K562 (cell line): Measurements from ENCODE around the gene PSMD7. TPM values are rescaled to one million over a fixed set of nuclear protein-coding genes. Genes with fewer than 3 reads are reported as not detected.
A peak's percentile ranks its signal among the peaks of the same experiment; 100 is the strongest.

Experiments
- HLTF ChIP-seq: fragments of 450-650 bp; IDR thresholded peaks from 2 replicates; pipeline ENCODE4 v1.6.1; 2016
- IFI16 ChIP-seq: fragments of 250-450 bp; sonication (Bioruptor Pico); IDR thresholded peaks from 2 replicates; pipeline ENCODE4 v2.1.2; 2022; ENCODE audit warnings: mild to moderate bottlenecking, inconsistent platforms
- L3MBTL2 ChIP-seq: fragments of 450-650 bp; IDR thresholded peaks from 2 replicates; pipeline ENCODE4 v1.6.1; 2016; ENCODE audit warnings: mild to moderate bottlenecking, moderate library complexity
- LARP7 ChIP-seq: fragments of 450-650 bp; IDR thresholded peaks from 2 replicates; pipeline ENCODE4 v1.6.1; 2016
- MLX ChIP-seq, 2 experiments: fragments of 450-650 bp in 1 of 2; sonication (generic) in 1 of 2; formaldehyde crosslinking; conservative IDR thresholded peaks; 2 replicates each; pipeline versions ENCODE4 v1.4.0 to v1.8.1; 2020 to 2022; ENCODE audit warnings: mild to moderate bottlenecking in 1 of 2, missing genetic modification reagents in 1 of 2
- NR1H2 ChIP-seq: sonication (generic); formaldehyde crosslinking; IDR thresholded peaks from 2 replicates; pipeline ENCODE4 v1.4.0; 2020; ENCODE audit warnings: mild to moderate bottlenecking, missing genetic modification reagents
- POLR2AphosphoS2 ChIP-seq: IDR thresholded peaks from 2 replicates; pipeline ENCODE4 v1.6.1; 2012; ENCODE audit warnings: low read length, improper control_type of control experiment
- SIN3A ChIP-seq, 2 experiments: fragments of 150-350 bp in 1 of 2; IDR thresholded peaks; 2 replicates each; pipeline ENCODE4 v1.6.1; 2011 to 2016; ENCODE audit warnings: borderline replicate concordance in 2 of 2, low read depth in 2 of 2, low read length in 2 of 2, mild to moderate bottlenecking in 2 of 2, moderate library complexity in 2 of 2; ENCODE audit not compliant: control insufficient read depth in 1 of 2
- SMC3 ChIP-seq: conservative IDR thresholded peaks from 2 replicates; pipeline ENCODE4 v1.6.1; 2011; ENCODE audit warnings: low read depth, low read length, improper control_type of control experiment; ENCODE audit not compliant: insufficient read depth
- SP2 ChIP-seq: IDR thresholded peaks from 2 replicates; pipeline ENCODE4 v1.6.1; 2011; ENCODE audit warnings: mild to moderate bottlenecking, low read depth, low read length, moderate library complexity; ENCODE audit not compliant: poor library complexity, severe bottlenecking; ENCODE audit errors: extremely low read depth
- TBP ChIP-seq: optimal IDR thresholded peaks from 2 replicates; pipeline ENCODE3; 2011; ENCODE audit warnings: low read depth, low read length, improper control_type of control experiment
- TRIM28 ChIP-seq: fragments of 450-650 bp; IDR thresholded peaks from 2 replicates; pipeline ENCODE4 v1.6.1; 2017
- ZC3H8 ChIP-seq: fragments of 450-650 bp; IDR thresholded peaks from 2 replicates; pipeline ENCODE4 v1.6.1; 2017
- ZNF197 ChIP-seq: fragments of 200-800 bp; sonication (Bioruptor generic); IDR thresholded peaks from 2 replicates; pipeline ENCODE4 v1.6.1; 2016; ENCODE audit warnings: low read depth, missing genetic modification characterization, missing compliant biosample characterization
- ZNF408 ChIP-seq: fragments of 250-450 bp; sonication (Bioruptor Pico); IDR thresholded peaks from 2 replicates; pipeline ENCODE4 v1.4.0; 2020; ENCODE audit warnings: low read depth, mild to moderate bottlenecking, moderate library complexity
- ZNF764 ChIP-seq: fragments of 250-450 bp; sonication (Bioruptor Pico); IDR thresholded peaks from 2 replicates; pipeline ENCODE4 v1.4.0; 2020; ENCODE audit warnings: low read depth, mild to moderate bottlenecking, moderate library complexity
- ZNF780A ChIP-seq: fragments of 250-450 bp; sonication (Bioruptor Pico); IDR thresholded peaks from 2 replicates; pipeline ENCODE4 v1.5.0; 2021; ENCODE audit warnings: mild to moderate bottlenecking
- polyA plus RNA-seq, 8 experiments: library from polyadenylated mRNA; depleted of rRNA in 4 of 8; stranded (reverse) in 5 of 8; unstranded in 3 of 8; fragments of >200 nt; fragmentation: Nextera tagmentation in 2 of 8; fragmentation: Illumina TruSeq in 1 of 8; extraction: Ambion mirVana in 2 of 8; extraction: Trizol in 1 of 8; gene quantifications; 2 replicates each; pipeline versions ENCODE4 v1.2.1 to v1.2.3, GENCODE V29; 2011 to 2014; ENCODE audit warnings: inconsistent platforms in 1 of 8, missing spikeins in 1 of 8
- total RNA-seq, 7 experiments: library from RNA; depleted of rRNA in 6 of 7; stranded (reverse); fragments of >200 nt in 6 of 7; fragmentation: Illumina TruSeq in 2 of 7; extraction: Trizol in 2 of 7; gene quantifications; 2 replicates each; pipeline versions ENCODE4 v1.2.1 to v1.2.3, GENCODE V29; 2011 to 2021; ENCODE audit warnings: low replicate concordance in 1 of 7
- TF ChIP-seq, protein P1 (sequence below): fragments of 250-450 bp; sonication (Bioruptor Pico); IDR thresholded peaks from 2 replicates; pipeline ENCODE4 v1.6.1; 2021; ENCODE audit warnings: mild to moderate bottlenecking
- TF ChIP-seq, protein P2 (sequence below): sonication (generic); formaldehyde crosslinking; IDR thresholded peaks from 2 replicates; pipeline ENCODE4 v1.8.1; 2022; ENCODE audit warnings: missing genetic modification reagents

The PSMD7 gene
- total and polyA plus RNA-seq, 9 of the 15 experiments (the other 6 are each of a cell fraction or from before 2014, with no cell fraction given) = 100 to 226 (median 156) TPM

DNA sequence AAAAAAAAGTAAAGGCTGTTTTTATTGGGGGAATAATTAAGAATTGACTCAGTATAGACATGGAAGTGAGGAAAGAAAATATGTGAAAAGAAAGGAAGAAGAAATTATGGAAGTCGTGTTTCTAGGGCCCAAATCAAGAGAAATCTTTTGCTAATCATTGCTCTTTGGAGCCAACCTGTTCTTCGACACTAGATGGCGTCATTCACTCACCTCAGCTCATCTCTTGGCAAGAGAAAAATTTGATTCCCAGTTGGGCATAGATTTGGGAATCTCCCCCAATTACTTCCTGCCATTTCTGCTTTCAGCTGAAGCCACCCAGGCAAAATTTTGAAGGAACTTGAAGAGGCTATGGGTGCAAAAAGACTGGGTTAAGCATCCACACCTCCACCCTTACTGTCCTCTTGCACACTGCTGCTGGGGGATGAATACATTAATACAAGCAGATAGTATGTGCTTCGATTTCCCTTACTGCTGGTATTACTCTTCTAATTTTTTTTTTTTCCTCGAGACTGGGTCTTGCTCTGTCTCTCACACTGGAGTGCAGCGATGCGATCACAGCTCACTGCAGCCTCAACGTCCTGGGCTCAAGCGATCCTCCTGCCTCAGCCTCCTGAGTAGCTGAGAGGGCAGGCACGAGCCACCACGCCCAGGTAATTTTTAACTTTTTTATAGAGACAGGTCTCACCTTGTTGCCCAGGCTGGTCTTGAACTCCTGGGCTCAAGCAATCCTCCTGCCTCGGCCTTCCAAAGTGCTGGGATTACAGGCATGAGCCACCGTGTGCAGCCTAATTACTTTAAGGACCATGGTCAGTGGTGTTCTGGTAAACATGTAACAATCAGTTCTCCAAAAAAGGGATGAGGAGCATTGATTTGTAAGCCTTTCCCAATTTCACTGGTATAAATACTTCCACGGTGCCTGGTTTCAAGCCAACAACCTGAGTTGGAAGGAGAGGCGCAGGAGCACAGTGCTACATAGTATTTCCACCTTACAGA, 13.5 kb downstream of the PSMD7 start (continued):
- TF ChIP-seq SMC3 (peak; percentile 61), SP2 (no peak), ZNF408 (CRISPR knock-in tag) (no peak), SIN3A (IDR thresholded peaks at IDR 0.05; ENCODE audit: borderline replicate concordance in 2 of 2, control insufficient read depth in 1 of 2, low read depth in 2 of 2, low read length in 2 of 2) (no peak), L3MBTL2 (no peak), POLR2AphosphoS2 (0 out of 2 replicates have a peak, but pooled peaks have one; percentile 35), ZNF197 (CRISPR knock-in tag) (no peak), ZC3H8 (no peak), HLTF (no peak), IFI16 (no peak), TBP (no peak), NR1H2 (CRISPR knock-in tag) (no peak), ZNF764 (CRISPR knock-in tag) (no peak), TRIM28 (no peak), ZNF780A (CRISPR knock-in tag) (no peak), LARP7 (no peak), MLX (CRISPR knock-in tag; conservative IDR thresholded peaks at IDR 0.05) (no peak)
- TF ChIP-seq, protein P1, sequence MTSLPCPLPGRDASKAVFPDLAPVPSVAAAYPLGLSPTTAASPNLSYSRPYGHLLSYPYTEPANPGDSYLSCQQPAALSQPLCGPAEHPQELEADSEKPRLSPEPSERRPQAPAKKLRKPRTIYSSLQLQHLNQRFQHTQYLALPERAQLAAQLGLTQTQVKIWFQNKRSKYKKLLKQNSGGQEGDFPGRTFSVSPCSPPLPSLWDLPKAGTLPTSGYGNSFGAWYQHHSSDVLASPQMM (CRISPR knock-in tag) = no peak
- TF ChIP-seq, protein P2, sequence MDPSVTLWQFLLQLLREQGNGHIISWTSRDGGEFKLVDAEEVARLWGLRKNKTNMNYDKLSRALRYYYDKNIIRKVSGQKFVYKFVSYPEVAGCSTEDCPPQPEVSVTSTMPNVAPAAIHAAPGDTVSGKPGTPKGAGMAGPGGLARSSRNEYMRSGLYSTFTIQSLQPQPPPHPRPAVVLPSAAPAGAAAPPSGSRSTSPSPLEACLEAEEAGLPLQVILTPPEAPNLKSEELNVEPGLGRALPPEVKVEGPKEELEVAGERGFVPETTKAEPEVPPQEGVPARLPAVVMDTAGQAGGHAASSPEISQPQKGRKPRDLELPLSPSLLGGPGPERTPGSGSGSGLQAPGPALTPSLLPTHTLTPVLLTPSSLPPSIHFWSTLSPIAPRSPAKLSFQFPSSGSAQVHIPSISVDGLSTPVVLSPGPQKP (CRISPR knock-in tag) = no peak
